Stimulated activated CD4-positive, alpha-beta T cell treated with anti-CD3 and anti-CD28 coated beads, Interleukin-15, amount 100 ng/mL, for 1 hour (primary cell): ENCODE data around the gene HDX.
"Not testable (repeated sequence)": the region's sequence is repeated elsewhere in the genome, so short reads cannot be mapped to it uniquely, and the experiment has no call there.

ENCODE experiments used
- DNase-seq, 2 donors: peaks; one replicate each; pipeline ENCODE4 v3.0.0-alpha.2; 2020; ENCODE audit warnings: low read depth in 1 of 2, low spot score in 1 of 2

Gene HDX

DNA sequence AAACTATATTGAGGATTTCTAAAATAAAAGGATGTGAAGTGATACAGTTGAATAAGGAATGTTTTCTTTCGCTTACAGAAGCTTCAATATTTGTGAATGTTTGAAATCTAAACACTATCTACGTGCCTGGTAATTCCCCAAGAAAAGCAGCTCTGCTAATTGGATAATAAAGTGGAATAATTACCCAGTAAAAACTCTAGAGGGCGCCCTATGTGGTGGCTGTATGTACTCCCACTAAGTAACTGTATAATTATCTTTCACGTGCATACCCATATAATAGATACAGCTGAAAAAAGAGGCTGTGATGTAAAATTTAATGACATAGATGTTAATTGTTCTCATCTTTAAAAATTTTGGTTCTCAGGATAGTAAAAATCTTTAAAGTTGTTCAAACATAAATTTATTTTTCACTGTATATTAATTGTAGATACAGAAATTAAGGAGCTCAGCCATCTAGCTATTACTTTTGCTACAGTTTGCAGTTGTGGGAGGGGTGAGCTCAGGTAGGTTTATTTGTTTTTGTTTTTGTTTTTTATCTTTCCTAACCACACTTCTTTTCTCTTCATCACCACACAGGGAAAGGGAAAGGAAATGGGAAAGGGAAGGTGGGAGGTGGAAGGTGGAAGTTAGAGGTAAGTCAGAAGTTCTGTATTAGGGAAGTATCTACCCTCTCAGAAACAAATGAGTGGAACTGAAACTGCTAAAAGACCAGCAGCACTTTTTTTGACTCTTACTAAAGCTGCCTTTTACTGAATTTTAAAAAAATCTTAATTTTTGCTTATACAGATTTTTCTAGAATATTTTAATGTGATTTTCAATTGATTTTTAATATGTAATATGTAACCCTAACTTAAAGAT lies 162.5 kb downstream of the HDX start:
- DNase-seq, result no peak

DNA sequence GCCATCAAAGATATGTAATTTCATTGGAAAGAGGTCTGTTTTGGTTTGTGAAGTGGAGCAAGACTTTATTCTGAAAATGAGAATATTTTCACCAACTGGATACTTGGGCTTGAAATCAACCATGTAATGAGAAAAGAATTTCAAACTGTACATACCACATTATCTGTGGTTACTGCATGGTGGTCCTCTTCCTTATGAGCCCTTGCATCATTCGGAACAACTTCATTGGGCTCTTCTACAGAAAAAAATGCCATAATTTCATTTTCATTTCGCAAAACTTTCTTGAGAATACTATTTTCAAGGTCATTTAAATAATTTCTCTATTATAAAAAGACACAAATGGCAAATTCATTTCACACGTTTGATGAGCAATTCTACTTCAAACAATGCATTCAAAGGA lies 165.6 kb downstream of the HDX start:
- DNase-seq, result no peak

DNA sequence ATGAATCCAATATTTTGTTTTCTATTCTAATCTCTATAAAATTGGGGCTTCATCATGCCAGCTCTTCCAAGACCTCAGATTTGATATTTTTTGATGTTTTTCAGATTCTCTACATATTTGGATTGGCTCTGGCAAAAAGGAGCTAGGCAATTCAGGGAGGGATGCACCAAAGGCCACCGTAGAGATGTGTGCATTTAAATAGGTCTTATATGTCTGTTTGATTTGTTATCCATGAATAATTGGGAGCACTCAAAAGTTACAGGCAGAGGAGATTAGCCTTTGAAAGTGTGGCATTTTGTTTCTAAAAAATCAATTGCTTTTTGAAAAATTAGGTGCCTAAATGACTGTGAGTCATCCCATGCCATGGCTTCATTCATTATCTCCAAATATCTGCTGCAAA lies 167.1 kb downstream of the HDX start:
- no peak for DNase-seq

DNA sequence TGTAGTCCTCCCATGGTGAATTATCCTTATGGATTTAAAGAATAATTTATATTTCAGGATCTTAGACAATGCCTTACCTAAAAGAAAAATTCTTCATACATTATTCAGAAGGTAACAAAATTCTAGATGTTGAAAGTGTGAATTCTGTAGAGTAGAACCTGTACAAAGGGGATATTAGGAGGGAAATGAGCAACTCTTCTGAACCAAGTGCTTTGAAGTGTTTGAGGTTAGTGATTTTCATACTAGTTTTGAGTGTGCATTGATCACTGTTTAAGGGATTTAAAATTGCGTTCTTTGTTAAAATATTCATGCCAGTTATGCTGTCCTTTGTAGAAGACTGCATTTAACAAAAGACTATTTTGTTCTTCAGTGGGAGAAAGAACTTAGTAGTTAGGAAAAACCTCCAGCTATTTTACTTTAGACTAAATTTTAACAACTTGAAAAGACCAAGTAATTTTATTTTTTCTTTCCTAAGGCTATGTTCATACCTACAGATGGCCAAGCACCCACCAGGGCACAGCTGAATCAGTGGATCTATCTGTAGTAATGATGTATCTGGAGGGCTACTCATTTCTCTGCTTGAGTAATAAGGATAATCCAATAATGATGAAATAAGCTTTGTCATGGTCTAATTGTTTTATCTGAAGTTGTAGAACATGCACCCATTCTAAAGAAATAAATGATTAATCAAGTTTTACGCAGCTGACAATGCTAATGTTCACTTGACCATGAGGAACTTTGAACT lies 180.0 kb downstream of the HDX start:
- DNase-seq, result no peak

DNA sequence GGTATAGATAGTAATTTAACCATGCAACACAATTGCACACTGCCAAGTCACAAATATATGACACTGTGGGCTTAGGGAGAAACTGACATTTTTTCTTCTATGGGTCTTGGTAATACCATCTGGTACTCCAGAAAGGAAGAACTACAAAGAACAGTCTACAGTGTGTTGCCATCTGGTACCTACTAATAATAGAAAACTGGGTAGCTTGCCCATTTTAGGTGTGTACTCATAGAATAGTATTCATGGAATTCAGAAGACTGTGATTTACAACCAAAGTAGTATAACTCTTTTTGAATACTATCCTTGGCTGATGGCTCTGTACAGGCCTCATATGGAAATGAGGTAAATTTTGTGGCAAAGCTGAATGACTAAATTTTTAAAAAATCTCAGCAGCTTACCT lies 181.6 kb downstream of the HDX start:
- DNase-seq, result no peak

DNA sequence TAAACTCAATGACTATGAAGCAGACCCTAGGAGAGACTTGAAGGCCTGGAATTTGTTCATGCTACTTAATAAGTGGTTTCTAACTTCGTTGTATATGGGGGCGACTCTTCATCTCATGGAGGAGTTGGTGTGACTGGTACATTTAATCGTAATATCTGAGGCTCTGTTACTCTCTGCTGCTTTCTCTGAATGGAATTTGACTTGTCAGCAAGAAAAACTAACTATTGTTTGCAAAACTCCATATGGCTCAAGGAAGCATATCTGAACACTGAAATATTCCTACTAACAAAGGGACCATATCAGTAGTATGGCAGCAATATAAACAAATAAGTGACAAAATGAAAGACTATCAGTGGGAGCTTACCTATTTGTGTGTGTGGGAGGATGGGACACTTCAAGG lies 182.2 kb downstream of the HDX start:
- no peak for DNase-seq

DNA sequence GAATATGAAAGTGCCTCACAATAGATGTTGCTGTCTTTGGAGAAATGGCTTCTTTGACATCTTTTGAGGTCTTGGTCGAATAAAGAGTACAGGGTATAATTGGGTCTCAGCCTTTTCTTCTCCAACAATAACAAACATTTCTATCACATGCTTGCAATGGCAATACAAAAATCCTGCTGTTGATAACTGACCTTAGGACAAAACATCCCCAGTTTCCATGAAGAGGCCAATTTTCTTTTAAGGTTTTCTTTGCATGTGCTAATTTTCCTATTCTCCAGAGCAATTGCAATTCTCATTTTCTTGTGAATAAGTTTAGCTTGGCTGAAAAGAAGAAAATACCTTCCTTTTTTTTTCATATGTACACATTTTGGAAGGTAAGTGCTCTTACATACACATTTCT lies 183.6 kb downstream of the HDX start:
- no peak for DNase-seq

DNA sequence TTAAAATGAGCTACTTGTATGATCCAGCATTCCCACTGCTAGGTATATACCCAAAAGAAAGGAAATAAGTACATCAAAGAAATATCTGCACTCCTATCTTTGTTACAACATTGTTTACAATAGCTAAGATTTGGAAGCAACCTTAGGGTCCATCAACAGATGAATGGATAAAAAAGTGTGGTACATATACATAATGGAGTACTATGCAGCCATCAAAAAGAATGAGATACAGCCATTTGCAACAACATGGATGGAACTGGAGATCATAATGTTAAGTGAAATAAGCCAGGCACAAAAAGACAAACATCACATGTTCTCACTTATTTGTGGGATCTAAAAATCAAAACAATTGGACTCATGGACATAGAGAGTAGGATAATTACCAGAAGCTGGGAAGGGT lies 186.3 kb downstream of the HDX start:
- DNase-seq, result not testable (repeated sequence)
